Liver (tissue), 9 donors: ENCODE results near the gene AEBP1. TPM values are rescaled to one million over a fixed set of nuclear protein-coding genes. Genes with fewer than 3 reads are reported as not detected.

Source experiments
- DNase-seq: peaks from one replicate; pipeline ENCODE4 v3.0.0-alpha.2; 2017; ENCODE audit warnings: low spot score
- H3K27ac ChIP-seq, 2 donors: one replicate each; pipeline ENCODE4 v1.7.0; 2013; ENCODE audit warnings: inconsistent platforms in 2 of 2, low read length in 2 of 2, control low read depth in 1 of 2, low read depth in 1 of 2, mild to moderate bottlenecking in 1 of 2
- H3K27me3 ChIP-seq, 4 donors: one replicate each; pipeline versions ENCODE4 v1.6.1 to v1.7.0; 2013; ENCODE audit warnings: low read length in 3 of 4, inconsistent platforms in 1 of 4, mild to moderate bottlenecking in 1 of 4, moderate library complexity in 1 of 4; ENCODE audit not compliant: control insufficient read depth in 4 of 4, insufficient read depth in 4 of 4
- H3K36me3 ChIP-seq, 4 donors: one replicate each; pipeline versions ENCODE4 v1.6.1 to v1.7.0; 2013; ENCODE audit warnings: low read length in 3 of 4, mild to moderate bottlenecking in 3 of 4, low read depth in 1 of 4, moderate library complexity in 1 of 4; ENCODE audit not compliant: control insufficient read depth in 4 of 4, insufficient read depth in 3 of 4
- H3K4me1 ChIP-seq, 4 donors: one replicate each; pipeline versions ENCODE4 v1.6.1 to v1.7.0; 2013; ENCODE audit warnings: low read length in 3 of 4, mild to moderate bottlenecking in 3 of 4, moderate library complexity in 1 of 4; ENCODE audit not compliant: control insufficient read depth in 4 of 4, insufficient read depth in 4 of 4
- H3K4me3 ChIP-seq, 3 donors: one replicate each; pipeline versions ENCODE4 v1.6.1 to v1.7.0; 2013; ENCODE audit warnings: low read length in 3 of 3, control low read depth in 1 of 3, low read depth in 1 of 3, mild to moderate bottlenecking in 1 of 3
- H3K9ac ChIP-seq, 2 donors: one replicate each; pipeline ENCODE4 v1.7.0; 2013; ENCODE audit warnings: low read length in 2 of 2, mild to moderate bottlenecking in 2 of 2, moderate library complexity in 2 of 2, control low read depth in 1 of 2, low read depth in 1 of 2
- H3K9me3 ChIP-seq, 4 donors: one replicate each; pipeline versions ENCODE4 v1.6.1 to v1.7.0; 2013; ENCODE audit warnings: low read length in 3 of 4; ENCODE audit not compliant: control insufficient read depth in 4 of 4
- EGR1 ChIP-seq, 2 donors: IDR thresholded peaks; 2 replicates each; pipeline ENCODE4 v1.6.1; 2016 to 2018; ENCODE audit warnings: antibody characterized with exemption in 2 of 2, low read depth in 2 of 2
- FOXA1 ChIP-seq: IDR thresholded peaks from 2 replicates; pipeline ENCODE4 v1.6.1; 2016; ENCODE audit warnings: antibody characterized with exemption
- FOXA2 ChIP-seq: IDR thresholded peaks from 2 replicates; pipeline ENCODE4 v1.6.1; 2016; ENCODE audit warnings: antibody characterized with exemption
- GABPA ChIP-seq, 2 donors: IDR thresholded peaks in 1 of 2; conservative IDR thresholded peaks in 1 of 2; 2 replicates each; pipeline ENCODE4 v1.6.1; 2016; ENCODE audit warnings: antibody characterized with exemption in 2 of 2, mild to moderate bottlenecking in 1 of 2, moderate library complexity in 1 of 2
- HNF4A ChIP-seq, 2 donors: conservative IDR thresholded peaks; 2 replicates each; pipeline ENCODE4 v1.6.1; 2016; ENCODE audit warnings: antibody characterized with exemption in 2 of 2, mild to moderate bottlenecking in 2 of 2
- HNF4G ChIP-seq: IDR thresholded peaks from 2 replicates; pipeline ENCODE4 v1.6.1; 2016; ENCODE audit warnings: antibody characterized with exemption
- JUND ChIP-seq, 2 donors: IDR thresholded peaks; 2 replicates each; pipeline ENCODE4 v1.6.1; 2016; ENCODE audit warnings: antibody characterized with exemption in 2 of 2
- NR2F2 ChIP-seq: IDR thresholded peaks from 2 replicates; pipeline ENCODE4 v1.6.1; 2016; ENCODE audit warnings: antibody characterized with exemption
- RAD21 ChIP-seq, 2 donors: IDR thresholded peaks; 2 replicates each; pipeline ENCODE4 v1.6.1; 2016; ENCODE audit warnings: antibody characterized with exemption in 2 of 2, mild to moderate bottlenecking in 2 of 2
- RXRA ChIP-seq, 2 donors: IDR thresholded peaks; 2 replicates each; pipeline ENCODE4 v1.6.1; 2017 to 2018; ENCODE audit warnings: antibody characterized with exemption in 2 of 2, mild to moderate bottlenecking in 1 of 2
- SP1 ChIP-seq: IDR thresholded peaks from 2 replicates; pipeline ENCODE4 v1.6.1; 2018; ENCODE audit warnings: antibody characterized with exemption, mild to moderate bottlenecking
- TAF1 ChIP-seq: conservative IDR thresholded peaks from 2 replicates; pipeline ENCODE4 v1.6.1; 2016; ENCODE audit warnings: antibody characterized with exemption, mild to moderate bottlenecking
- YY1 ChIP-seq: IDR thresholded peaks from 2 replicates; pipeline ENCODE4 v1.6.1; 2016; ENCODE audit warnings: antibody characterized with exemption, mild to moderate bottlenecking
- WGBS: extraction: QIAGEN DNeasy Blood & Tissue Kit; methylation state at CpG from one replicate; pipeline ENCODE4 v1.1.7; 2013; 5-methylcytosine and 5-hydroxymethylcytosine counted together
- polyA plus RNA-seq, 2 donors: library from polyadenylated mRNA; stranded (reverse) in 1 of 2; unstranded in 1 of 2; fragments of 200-250 nt in 1 of 2; fragments of >200 nt in 1 of 2; fragmentation: Nextera tagmentation in 1 of 2; extraction: Ambion mirVana in 1 of 2; gene quantifications; one replicate each; pipeline versions ENCODE4 v1.2.1 to v1.2.3, GENCODE V29; 2013 to 2015
- total RNA-seq, 2 donors: library from RNA; depleted of rRNA; stranded (reverse); fragments of >200 nt; gene quantifications; one replicate each; pipeline ENCODE4 v1.2.3, GENCODE V29; 2014
- TF ChIP-seq, protein P1 (sequence below): IDR thresholded peaks from 2 replicates; pipeline ENCODE4 v1.6.1; 2016; ENCODE audit warnings: antibody characterized with exemption, mild to moderate bottlenecking
- TF ChIP-seq, protein P2 (sequence below): IDR thresholded peaks from 2 replicates; pipeline ENCODE4 v1.6.1; 2016; ENCODE audit warnings: antibody characterized with exemption
- TF ChIP-seq, protein P3 (sequence below): fragments of 150-350 bp; IDR thresholded peaks from 2 replicates; pipeline ENCODE4 v1.5.1; 2017; ENCODE audit warnings: improper control_type of control experiment, low read depth, low read length; ENCODE audit not compliant: missing input control
- TF ChIP-seq, protein P4 (sequence below): IDR thresholded peaks from 2 replicates; pipeline ENCODE4 v1.6.1; 2016; ENCODE audit warnings: antibody characterized with exemption
- TF ChIP-seq, protein P5 (sequence below): IDR thresholded peaks from 2 replicates; pipeline ENCODE4 v1.6.1; 2016; ENCODE audit warnings: antibody characterized with exemption
- donor health status: healthy.
- donor health status: healthy.
- donor health status: healthy.
- donor health status: healthy.
- donor health status: healthy.

AEBP1 gene
- total and polyA plus RNA-seq, 4 donors: 3.4 to 13.3 (median 7.7) TPM

DNA sequence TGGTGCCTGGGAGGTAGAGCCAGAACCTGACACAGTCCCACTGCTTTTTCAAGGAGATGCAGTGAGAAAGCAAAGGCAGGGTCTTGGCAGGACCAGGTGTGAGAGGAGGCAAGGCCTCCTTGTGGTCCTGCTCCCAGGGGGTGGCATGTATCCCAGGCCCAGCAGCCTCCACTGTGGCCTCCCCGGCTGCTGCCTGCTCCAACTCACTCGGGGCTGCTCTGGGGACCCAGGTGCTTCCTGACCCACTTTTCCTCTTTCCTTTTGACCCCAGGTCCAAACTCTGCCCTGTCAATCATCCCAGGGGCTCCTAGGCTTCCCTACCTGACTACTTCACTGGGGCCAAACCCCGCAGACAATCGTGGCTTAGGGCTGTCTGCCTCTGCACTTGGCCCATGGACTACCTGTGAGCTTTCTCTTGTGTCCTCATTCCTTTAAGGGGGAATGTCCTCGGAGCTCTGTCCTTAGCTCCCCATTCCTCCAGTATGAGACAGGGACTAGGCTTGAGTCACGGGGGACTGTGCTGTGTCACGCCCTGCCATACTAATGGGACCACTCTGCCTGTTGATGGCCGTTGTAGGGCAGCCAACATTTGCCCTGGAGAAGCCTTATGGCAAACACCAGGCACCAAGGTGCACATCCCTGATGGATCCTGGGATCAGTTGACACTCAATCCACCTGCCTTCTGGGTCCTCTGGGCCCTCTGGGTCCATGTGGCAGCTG, 1.1 kb upstream of the AEBP1 start:
- WGBS: 83% methylated on average over 8 of the region's 8 CpGs
- DNase-seq: no peak
- Histone ChIP-seq H3K9ac (no peak overlapping the region), H3K9me3 (no peaks in the 10 kb centered on the region), H3K4me1 (peaks cover 0 to 7% (median 0%) of the 10 kb centered on the region in 4 donors), H3K4me3 (no peak overlapping the region), H3K36me3 (no peaks in the 10 kb centered on the region), H3K27ac (no peak overlapping the region), H3K27me3 (no peaks in the 10 kb centered on the region)
- TF ChIP-seq TAF1 (no peak), RAD21 (IDR thresholded peaks at IDR 0.05) (no peak)

DNA sequence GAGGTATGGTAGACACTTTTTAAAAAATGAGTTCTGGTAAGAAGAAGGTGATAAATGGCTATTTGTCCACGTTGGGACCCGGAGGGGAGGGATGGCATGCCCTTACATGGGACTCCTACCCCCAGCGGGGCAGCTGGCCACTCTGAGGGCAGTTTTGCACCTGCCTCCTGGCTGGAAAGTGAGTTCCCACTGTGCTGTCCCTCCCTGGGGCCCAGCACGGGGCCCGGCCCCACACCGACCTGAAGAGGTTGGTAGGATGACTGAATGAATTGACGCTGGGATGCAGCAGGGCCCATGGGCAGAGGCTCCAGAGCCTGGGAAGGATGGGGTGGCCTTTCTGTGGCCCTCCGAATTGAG, 601 bp upstream of the AEBP1 start:
- Histone ChIP-seq H3K9ac (no peak overlapping the region), H3K36me3 (no peaks in the 10 kb centered on the region), H3K4me3 (no peak overlapping the region), H3K27me3 (no peaks in the 10 kb centered on the region), H3K27ac (no peak overlapping the region), H3K4me1 (peaks cover 0 to 7% (median 0%) of the 10 kb centered on the region in 4 donors), H3K9me3 (no peaks in the 10 kb centered on the region)
- no peak for TF ChIP-seq RXRA (IDR thresholded peaks at IDR 0.05)
- TF ChIP-seq, protein P1, sequence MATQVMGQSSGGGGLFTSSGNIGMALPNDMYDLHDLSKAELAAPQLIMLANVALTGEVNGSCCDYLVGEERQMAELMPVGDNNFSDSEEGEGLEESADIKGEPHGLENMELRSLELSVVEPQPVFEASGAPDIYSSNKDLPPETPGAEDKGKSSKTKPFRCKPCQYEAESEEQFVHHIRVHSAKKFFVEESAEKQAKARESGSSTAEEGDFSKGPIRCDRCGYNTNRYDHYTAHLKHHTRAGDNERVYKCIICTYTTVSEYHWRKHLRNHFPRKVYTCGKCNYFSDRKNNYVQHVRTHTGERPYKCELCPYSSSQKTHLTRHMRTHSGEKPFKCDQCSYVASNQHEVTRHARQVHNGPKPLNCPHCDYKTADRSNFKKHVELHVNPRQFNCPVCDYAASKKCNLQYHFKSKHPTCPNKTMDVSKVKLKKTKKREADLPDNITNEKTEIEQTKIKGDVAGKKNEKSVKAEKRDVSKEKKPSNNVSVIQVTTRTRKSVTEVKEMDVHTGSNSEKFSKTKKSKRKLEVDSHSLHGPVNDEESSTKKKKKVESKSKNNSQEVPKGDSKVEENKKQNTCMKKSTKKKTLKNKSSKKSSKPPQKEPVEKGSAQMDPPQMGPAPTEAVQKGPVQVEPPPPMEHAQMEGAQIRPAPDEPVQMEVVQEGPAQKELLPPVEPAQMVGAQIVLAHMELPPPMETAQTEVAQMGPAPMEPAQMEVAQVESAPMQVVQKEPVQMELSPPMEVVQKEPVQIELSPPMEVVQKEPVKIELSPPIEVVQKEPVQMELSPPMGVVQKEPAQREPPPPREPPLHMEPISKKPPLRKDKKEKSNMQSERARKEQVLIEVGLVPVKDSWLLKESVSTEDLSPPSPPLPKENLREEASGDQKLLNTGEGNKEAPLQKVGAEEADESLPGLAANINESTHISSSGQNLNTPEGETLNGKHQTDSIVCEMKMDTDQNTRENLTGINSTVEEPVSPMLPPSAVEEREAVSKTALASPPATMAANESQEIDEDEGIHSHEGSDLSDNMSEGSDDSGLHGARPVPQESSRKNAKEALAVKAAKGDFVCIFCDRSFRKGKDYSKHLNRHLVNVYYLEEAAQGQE: no peak
- TF ChIP-seq JUND (IDR thresholded peaks at IDR 0.05): no peak
- TF ChIP-seq SP1: no peak
- TF ChIP-seq, protein P2, sequence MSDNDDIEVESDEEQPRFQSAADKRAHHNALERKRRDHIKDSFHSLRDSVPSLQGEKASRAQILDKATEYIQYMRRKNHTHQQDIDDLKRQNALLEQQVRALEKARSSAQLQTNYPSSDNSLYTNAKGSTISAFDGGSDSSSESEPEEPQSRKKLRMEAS: no peak
- no peak for TF ChIP-seq TAF1
- no peak for TF ChIP-seq HNF4A (conservative IDR thresholded peaks at IDR 0.05)
- no peak for TF ChIP-seq NR2F2
- TF ChIP-seq RAD21 (IDR thresholded peaks at IDR 0.05): no peak
- no peak for TF ChIP-seq EGR1 (IDR thresholded peaks at IDR 0.05; ENCODE audit: low read depth in 2 of 2)
- TF ChIP-seq, protein P3, sequence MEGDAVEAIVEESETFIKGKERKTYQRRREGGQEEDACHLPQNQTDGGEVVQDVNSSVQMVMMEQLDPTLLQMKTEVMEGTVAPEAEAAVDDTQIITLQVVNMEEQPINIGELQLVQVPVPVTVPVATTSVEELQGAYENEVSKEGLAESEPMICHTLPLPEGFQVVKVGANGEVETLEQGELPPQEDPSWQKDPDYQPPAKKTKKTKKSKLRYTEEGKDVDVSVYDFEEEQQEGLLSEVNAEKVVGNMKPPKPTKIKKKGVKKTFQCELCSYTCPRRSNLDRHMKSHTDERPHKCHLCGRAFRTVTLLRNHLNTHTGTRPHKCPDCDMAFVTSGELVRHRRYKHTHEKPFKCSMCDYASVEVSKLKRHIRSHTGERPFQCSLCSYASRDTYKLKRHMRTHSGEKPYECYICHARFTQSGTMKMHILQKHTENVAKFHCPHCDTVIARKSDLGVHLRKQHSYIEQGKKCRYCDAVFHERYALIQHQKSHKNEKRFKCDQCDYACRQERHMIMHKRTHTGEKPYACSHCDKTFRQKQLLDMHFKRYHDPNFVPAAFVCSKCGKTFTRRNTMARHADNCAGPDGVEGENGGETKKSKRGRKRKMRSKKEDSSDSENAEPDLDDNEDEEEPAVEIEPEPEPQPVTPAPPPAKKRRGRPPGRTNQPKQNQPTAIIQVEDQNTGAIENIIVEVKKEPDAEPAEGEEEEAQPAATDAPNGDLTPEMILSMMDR: no peak
- TF ChIP-seq FOXA1: no peak
- no peak for TF ChIP-seq GABPA (IDR thresholded peaks at IDR 0.05 in 1 of 2, conservative IDR thresholded peaks at IDR 0.05 in 1 of 2)
- no peak for TF ChIP-seq FOXA2
- no peak for TF ChIP-seq HNF4G
- TF ChIP-seq, protein P4, sequence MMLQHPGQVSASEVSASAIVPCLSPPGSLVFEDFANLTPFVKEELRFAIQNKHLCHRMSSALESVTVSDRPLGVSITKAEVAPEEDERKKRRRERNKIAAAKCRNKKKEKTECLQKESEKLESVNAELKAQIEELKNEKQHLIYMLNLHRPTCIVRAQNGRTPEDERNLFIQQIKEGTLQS: no peak
- TF ChIP-seq, protein P5, sequence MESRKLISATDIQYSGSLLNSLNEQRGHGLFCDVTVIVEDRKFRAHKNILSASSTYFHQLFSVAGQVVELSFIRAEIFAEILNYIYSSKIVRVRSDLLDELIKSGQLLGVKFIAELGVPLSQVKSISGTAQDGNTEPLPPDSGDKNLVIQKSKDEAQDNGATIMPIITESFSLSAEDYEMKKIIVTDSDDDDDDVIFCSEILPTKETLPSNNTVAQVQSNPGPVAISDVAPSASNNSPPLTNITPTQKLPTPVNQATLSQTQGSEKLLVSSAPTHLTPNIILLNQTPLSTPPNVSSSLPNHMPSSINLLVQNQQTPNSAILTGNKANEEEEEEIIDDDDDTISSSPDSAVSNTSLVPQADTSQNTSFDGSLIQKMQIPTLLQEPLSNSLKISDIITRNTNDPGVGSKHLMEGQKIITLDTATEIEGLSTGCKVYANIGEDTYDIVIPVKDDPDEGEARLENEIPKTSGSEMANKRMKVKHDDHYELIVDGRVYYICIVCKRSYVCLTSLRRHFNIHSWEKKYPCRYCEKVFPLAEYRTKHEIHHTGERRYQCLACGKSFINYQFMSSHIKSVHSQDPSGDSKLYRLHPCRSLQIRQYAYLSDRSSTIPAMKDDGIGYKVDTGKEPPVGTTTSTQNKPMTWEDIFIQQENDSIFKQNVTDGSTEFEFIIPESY: no peak
- TF ChIP-seq YY1: no peak
- 86% methylated on average over 8 of the region's 8 CpGs for WGBS
- DNase-seq: no peak
